GM19023 (cell line): Measurements from ENCODE around the gene GNB2.
"Not testable (repeated sequence)": the region's sequence is repeated elsewhere in the genome, so short reads cannot be mapped to it uniquely, and the experiment has no call there.

Source experiments
- ATAC-seq: cut with Tn5 transposase; IDR thresholded peaks from one replicate; pipeline ENCODE4 v1.9.1; 2021; ENCODE audit warnings: mild to moderate bottlenecking, moderate library complexity; ENCODE audit not compliant: unreplicated experiment

GNB2 gene

GRCh38 chr7:100693312-100694097 lies 20.0 kb downstream of the GNB2 start:
- peak; percentile 19 for ATAC-seq

- peak; percentile 55 for ATAC-seq
These were observed 20.7 kb downstream of the GNB2 start, which contains the start of gene GIGYF1 for GRCh38 chr7:100694098-100694745. GIGYF1 (minus strand) TSS chr7:100694250; CDS start chr7:100688238, 6,012 bp downstream.

- no peak for ATAC-seq
These were observed 22.6 kb downstream of the GNB2 start for GRCh38 chr7:100696123-100696521.

- no peak for ATAC-seq
These were observed 25.5 kb downstream of the GNB2 start for GRCh38 chr7:100699018-100699417.

- not testable (repeated sequence) for ATAC-seq
These were observed 27.5 kb downstream of the GNB2 start for GRCh38 chr7:100701089-100701488.

- peak; percentile 56 for ATAC-seq
These were observed 31.8 kb downstream of the GNB2 start for GRCh38 chr7:100705320-100705752.

GRCh38 chr7:100705753-100706671 lies 32.5 kb downstream of the GNB2 start, which contains the start of gene POP7:
POP7 (plus strand) TSS chr7:100706121; CDS start chr7:100706831, 710 bp downstream.
- peak; percentile 91 for ATAC-seq

- no peak for ATAC-seq
These were observed 33.3 kb downstream of the GNB2 start for GRCh38 chr7:100706672-100707311.

- ATAC-seq = no peak
These were observed 34.9 kb downstream of the GNB2 start for GRCh38 chr7:100708395-100708794.

- ATAC-seq = no peak
These were observed 36.9 kb downstream of the GNB2 start for GRCh38 chr7:100710452-100710851.

- ATAC-seq = no peak
These were observed 37.8 kb downstream of the GNB2 start for GRCh38 chr7:100711369-100711768.

- ATAC-seq = no peak
These were observed 41.2 kb downstream of the GNB2 start for GRCh38 chr7:100714725-100715124.

GRCh38 chr7:100717073-100717472 lies 43.5 kb downstream of the GNB2 start:
- ATAC-seq = not testable (repeated sequence)

- ATAC-seq = no peak
These were observed 46.2 kb downstream of the GNB2 start for GRCh38 chr7:100719523-100720278.

- ATAC-seq = no peak
These were observed 46.7 kb downstream of the GNB2 start, which contains the start of gene EPO for GRCh38 chr7:100720279-100720670. EPO (plus strand) TSS chr7:100720468; CDS start chr7:100720981, 513 bp downstream.

- no peak for ATAC-seq
These were observed 47.3 kb downstream of the GNB2 start for GRCh38 chr7:100720671-100721504.

GRCh38 chr7:100721505-100721812 lies 47.9 kb downstream of the GNB2 start:
- ATAC-seq = no peak

GRCh38 chr7:100722480-100723212 lies 49.1 kb downstream of the GNB2 start:
- ATAC-seq = no peak
